Raji (cell line): ENCODE results near the gene UBL3.

Experiments used
- POLR2A ChIP-seq: IDR thresholded peaks from 2 replicates; pipeline ENCODE4 v1.6.1; 2011; ENCODE audit warnings: low read depth, low read length, control low read depth; ENCODE audit not compliant: insufficient read depth

The UBL3 gene

DNA sequence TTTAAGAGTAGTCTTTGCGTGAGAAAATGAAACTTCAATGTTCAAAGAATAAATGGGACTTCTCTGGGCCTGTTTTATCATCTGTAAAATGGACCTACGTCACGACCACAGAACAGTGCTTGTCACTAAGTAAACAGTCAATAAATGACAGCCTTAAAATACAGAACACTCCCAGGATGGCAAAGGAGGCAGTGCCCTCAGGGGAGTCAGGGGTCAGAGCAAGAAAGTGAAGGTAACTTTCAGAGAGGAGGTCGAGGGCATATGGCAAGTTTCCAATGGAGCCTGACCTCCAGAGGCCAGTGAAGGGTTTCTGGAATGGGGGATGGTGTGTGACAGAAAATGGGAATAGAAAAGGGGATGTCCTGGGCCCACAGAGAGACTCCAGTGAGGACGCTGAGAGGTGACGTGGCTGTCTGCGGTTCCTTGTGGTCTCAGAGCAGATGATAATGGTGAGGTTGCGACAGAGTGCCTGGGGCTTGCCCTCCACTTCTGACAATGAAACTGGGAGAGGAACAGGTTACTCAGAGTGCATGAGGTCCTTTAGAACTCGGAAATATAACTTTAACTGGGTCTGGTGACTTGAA, 91.8 kb downstream of the UBL3 start:
- no peak for TF ChIP-seq POLR2A

DNA sequence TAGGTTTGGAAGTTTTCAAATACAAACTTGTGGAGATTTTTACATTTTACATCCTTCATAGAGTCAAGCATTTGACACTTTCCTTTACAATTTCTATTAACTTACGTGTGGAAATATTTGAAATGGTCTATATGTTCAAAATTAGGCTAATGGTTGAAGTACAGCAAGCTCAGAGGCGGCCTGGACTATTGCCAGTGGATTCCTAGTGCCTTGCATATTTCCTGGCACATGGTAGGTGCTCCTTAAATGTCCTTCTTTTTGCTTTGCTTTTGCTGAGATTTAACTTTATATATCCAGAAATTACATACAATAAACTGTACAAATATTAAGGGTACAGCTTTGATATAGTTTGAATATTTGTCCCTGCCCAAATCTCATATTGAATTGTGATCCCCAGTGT, 93.9 kb downstream of the UBL3 start:
- no peak for TF ChIP-seq POLR2A

DNA sequence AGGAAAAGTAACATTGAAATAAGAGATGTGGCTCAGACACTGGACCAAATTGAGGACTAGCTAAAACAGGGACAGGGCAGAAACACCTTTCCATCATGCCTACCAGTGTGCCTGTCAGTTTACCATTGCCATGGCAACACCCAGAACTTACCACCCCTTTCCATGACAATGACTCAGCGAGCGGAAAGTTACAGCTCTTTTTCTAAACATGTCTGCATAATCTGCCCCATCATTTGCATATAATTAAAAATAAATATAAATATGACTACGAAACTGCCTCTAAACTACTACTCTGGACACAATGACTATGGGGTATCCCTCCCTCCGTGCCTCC, 96.0 kb downstream of the UBL3 start:
- no peak for TF ChIP-seq POLR2A

DNA sequence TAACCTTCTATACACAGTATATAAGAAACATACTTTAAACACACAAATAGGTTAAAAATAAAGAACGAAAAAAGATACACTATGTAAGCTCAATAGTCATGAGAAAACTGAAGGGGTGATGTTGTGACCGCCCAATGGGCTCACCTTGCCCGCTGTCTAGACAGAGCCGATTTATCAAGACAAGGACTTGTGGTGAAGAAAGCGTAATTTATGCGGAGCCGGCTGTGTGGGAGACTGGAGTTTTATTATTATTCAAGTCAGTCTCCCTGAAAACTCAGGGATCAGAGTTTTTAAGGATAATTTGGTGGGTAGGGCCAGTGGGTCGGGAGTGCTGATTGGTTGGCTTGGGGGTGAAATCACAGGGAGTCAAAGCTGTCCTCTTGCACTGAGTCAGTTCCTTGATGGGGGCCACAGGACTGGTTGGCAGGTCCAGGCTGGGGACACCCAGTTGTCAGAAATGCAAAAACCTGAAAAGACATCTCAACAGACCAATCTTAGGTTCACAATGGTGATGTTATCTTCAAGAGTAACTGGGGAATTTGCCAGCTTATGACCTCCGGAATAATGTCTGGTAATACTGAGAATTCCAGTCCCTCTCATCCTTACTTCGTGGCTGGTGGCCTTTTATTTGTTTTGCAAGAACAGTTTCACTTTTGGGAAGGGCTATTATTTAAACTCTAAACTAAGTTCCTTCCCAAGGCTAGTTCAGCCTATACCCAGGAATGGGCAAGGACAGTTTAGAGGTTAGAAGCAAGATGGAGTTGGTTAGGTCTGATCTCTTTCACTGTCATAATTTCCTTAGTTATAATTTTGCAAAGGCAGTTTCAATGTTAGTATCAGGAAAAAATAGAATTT, 96.6 kb downstream of the UBL3 start:
- no peak for TF ChIP-seq POLR2A

DNA sequence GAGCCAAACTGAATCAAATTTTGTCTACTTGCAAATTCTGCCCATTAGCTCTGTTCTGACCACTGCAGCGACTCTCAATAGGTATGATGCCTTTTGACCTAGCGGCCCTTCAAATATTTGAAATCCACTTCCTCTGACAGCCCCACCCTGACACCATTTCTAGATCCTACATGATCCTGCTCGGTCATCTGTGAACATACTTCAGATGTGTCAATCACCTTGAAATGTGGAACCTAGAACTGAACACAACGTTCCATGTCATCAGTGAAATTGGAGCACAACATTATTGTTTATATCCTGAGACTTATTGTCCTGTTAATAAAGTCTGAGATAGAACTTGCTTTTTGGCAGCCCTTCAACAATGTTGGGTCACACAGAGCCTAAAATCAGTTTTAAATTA, 98.2 kb downstream of the UBL3 start:
- no peak for TF ChIP-seq POLR2A

DNA sequence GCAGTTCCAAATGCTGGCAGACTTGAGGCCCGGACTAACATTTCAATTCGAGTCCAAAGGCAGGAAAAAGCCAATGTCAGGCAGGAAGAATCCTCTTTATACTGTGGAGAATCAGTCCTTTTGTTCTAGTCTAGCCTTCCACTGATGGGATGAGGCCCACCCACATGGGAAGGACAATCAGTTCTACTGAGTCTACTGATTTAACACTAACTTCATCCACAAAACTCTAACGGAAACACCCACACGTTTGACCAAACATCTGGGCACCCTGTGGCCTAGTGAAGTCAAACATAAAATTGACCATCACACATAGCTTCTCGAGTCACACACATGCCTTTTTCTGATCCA, 100.3 kb downstream of the UBL3 start:
- TF ChIP-seq POLR2A: no peak

DNA sequence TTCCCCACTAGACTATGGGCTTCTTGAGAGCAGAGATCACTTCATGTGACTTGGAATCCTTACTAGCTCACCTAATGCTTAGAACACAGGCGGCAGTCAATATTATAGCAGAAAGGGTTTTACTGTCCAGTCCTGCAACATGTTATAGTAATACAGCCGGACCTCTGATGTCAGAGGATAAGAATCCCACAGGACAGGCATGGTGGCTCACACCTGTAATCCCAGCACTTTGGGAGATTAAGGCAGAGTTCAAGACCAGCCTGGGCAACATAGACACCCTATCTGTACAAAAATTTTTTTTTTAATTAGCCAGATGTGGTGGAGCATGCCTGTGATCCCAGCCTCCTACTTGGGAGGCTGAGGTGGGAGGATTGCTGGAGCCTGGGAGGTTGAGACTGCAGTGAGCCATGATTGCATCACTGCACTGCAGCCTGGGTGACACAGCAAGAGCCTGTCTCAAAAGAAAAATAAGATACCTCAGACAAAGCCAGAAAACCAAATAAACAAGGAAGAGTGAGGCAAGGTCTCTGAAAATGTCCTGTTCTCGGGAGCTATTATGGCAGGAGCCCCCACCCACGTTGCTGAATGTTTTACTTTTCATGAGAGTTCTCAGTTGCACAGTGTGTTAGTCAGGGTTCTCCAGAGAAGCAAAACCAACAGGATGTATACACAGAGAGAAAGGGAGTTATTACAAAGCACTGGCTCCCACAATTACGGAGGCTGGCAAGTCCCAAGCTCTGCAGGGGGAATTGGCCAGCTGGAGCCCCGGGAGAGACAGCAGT, 100.8 kb downstream of the UBL3 start:
- no peak for TF ChIP-seq POLR2A

DNA sequence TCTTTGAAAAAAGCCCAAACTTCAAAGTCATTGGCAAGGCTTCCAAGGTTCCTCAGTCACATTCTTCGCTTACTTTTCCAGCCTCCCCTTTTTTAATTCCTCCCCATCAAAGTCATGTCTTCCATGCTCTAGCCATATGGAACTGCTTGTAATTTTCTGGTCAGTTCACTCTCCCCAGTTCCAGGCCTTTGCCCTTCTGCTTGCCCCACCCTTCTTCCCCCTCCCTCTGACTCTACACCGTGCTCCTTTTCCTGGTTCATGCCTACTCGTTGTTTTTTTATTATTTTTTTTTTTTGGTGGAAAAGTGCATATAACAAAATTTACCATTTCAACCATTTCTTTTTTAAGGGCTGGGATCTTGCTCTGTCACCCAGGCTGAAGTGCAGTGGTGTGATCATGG, 102.3 kb downstream of the UBL3 start:
- no peak for TF ChIP-seq POLR2A

DNA sequence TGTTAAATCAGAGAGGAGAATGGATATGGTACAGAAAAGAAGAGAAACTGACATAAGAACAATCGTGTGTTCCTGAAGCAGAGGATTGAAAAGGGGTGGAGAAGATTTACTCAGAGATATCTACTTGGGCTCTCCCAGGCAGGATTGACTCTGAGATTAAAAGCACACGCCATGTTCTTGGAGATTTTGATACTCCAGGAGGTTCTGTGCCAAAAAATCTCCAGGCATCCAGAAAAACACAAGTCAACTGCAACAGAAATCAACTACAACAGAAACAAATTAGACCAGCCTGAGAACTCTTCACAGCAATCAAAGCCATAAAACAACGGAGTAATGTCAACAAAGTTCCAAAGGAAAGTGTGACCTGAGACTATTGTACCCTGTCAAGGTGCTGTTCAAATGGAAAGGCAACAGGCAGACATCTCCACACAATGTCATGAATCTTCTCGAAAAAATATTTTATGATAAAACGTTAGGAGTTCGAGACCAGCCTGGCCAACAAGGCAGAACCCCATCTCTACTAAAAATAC, 104.2 kb downstream of the UBL3 start:
- TF ChIP-seq POLR2A: no peak

DNA sequence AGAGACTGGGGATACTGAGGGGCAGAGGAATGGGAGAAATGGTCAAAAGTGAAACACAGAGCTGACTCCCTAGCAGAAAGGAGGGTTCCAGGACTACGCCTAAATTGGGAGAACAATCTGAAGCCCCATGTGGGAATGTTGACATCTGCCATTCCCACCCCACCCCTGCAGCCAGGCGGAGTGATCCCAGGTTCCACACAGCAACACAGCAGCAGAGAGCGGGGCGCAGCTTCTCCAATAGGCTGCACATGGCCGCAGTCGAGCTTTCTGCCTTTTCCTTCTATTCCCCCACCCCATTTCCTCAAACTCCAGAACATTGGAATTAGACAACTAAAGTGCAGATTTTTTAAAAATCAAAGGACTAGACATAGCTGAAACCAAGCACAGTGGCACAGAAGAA, 104.7 kb downstream of the UBL3 start:
- no peak for TF ChIP-seq POLR2A

DNA sequence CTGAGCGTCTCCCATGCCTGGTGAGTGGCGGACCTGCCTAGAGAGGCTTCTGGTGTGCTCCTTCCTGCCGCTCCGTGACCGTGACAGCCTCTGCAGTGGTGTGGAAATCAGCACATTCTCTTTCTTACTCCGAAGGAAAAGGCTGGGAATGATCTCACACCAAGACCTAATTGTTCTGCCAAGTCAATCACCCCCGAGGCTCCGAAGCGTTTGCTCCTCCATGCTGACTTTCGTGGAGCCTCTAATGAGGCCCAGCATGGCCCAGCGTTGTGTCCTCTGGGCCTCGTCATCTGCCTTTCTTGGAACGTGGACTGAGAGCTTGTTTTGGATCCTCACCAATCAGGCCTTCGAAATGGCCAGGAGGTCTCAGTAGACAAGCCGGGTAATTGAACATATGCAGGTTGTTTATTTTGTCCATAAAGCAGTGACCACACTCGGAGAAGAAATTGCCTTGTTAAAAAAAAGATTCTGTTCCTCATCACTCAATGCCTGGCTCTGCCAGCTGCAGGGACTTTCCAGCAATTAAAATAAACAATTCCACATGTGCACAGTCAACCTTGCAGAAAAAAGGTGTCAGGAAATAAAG, 107.1 kb downstream of the UBL3 start:
- TF ChIP-seq POLR2A: no peak

DNA sequence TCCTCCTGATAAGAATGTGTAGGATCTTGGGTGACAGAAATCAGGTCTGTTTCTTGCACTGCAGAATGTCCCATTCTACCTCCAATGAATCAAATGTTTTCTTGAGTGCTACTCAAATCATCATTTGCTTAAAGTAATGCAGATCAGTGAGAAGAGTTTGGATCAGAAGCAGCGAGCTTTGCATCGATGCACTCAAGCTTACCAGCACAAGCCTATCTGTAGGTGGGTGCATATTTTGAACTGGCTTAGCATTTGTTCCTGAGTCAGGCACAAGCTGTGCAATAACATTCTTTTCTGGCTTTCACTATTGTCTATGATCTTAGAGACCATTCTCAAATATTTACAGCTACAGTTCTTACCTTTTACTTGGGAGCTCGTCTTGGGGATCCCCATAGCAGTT, 109.5 kb downstream of the UBL3 start:
- TF ChIP-seq POLR2A: no peak

DNA sequence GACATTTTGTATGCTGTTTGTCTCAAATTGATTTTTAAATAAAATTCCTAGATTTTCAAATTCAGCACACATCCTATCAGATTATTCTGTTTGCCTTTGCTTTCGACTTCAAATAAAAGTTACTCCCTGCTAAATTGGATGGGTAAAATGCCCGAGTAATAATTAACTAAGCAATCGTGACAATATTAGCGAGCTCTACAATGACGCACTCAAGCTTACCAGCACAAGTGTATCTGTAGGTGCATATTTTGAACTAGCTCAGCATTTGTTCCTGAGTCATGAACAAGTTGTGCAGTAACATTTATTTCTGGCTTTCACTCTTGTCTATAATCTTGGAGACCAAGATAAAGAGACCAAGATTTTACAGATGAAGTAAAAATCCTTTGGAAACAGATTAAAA, 113.4 kb downstream of the UBL3 start:
- TF ChIP-seq POLR2A: no peak

DNA sequence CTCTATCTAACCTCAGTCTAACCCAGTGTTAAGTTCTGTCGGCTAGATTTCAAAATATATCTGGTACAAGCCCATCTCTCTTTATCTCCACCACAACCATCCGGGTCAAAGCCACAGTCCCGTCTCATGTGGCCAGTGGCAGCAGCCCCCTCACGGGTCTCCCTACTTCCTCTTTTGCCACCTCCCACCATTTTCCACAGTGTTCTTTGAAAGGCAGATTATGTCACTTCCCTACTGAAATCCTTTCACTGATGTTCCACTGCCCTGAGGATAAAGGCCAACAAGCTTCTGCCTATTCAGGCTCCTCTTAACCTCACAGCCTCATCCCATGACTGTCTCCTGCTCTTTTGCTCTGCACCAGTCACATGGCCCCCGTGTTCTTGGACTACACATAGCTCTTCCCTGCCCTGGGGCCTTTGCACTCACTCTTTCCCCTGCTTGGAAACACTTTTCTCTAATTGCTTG, 117.2 kb downstream of the UBL3 start:
- no peak for TF ChIP-seq POLR2A

DNA sequence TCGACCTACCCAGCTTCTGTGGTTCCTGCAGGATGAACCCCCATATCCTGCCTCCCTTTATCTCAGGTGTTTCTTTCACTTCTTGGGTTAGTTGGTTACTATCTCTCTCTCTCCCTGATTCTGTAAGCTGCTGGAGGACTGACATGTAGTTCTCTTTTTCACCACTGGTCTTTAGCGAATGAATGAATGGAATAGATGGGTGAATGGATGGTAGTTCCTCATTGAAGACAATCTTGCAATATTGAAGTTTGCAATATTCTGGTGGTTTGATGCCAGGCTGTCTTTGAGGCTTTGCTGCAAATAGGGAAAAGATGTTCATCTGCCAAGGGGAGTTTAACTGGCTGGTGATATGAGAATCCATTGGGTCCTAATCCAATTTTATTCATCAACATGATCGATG, 120.2 kb downstream of the UBL3 start:
- no peak for TF ChIP-seq POLR2A

DNA sequence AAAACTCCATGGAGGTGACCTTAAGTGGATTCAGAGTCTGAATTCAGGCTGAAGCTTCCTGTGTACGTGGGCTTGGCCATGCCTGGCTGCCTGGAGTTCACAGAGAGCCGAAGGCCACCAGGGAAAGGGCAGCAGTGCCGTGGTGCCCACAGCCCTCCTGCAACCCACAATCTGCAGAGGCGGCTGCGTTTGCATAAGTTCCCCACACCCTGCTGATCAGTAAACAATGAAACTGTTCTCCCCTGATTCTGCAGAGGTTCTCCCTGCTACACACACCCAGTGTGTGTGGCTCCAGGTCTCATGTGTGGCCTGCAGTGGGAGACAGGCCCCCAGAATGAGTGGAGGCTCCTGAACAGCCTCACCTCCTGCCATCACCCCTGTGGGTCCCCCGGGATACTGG, 128.0 kb downstream of the UBL3 start:
- TF ChIP-seq POLR2A: no peak

DNA sequence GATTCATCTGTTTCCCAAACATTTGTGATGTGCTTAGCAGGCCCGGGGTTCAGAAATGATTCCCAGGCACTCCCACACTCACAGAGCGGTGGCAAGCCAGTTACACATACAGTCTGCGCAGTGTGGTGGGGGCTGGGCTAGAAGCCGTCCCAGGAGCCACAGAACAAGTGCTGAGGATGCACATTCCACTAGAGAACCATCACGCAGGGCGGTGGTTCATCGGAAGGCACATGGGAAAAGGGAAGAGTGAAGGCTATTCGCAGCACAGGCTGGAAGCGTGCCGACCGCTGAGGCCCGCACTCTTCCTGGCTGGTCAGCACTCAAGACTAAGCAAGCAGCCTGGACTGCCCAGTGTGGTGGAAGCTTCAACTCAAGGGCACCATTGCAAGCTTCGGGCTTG, 128.7 kb downstream of the UBL3 start:
- TF ChIP-seq POLR2A: no peak
